A673 (cell line): ENCODE data around the gene LRP8. TPM values are rescaled to one million over a fixed set of nuclear protein-coding genes. Genes with fewer than 3 reads are reported as not detected.

ENCODE experiments used
- BruUV-seq: library from RNA; stranded (reverse); fragments of 400-500 nt; replicated peaks from 2 replicates; lab custom pipeline; 2021; lab: Mats Ljungman, UMichigan
- CTCF ChIA-PET: fragments of 300-600 bp; sonication (Branson Sonifier 250); formaldehyde crosslinking; loops from one replicate; lab custom pipeline; 2022; ENCODE audit warnings: antibody characterized with exemption; lab: Charles Lee
- POLR2A ChIA-PET: fragments of 300-600 bp; sonication (Branson Sonifier 250); formaldehyde crosslinking; loops from one replicate; lab custom pipeline; 2022; ENCODE audit warnings: antibody characterized with exemption; ENCODE audit not compliant: low non-redundant PET; lab: Charles Lee
- DNase-seq: peaks from one replicate; pipeline ENCODE4 v3.0.0-alpha.2; 2015; ENCODE audit warnings: low spot score
- H3K27ac ChIP-seq: fragments of 200-600 bp; sonication (generic); 2 replicates; pipeline ENCODE4 v1.5.1; 2016; ENCODE audit warnings: mixed run types, low read depth, mild to moderate bottlenecking, mixed read lengths, antibody characterized with exemption, low read length; ENCODE audit not compliant: poor library complexity, severe bottlenecking
- H3K27me3 ChIP-seq: fragments of 200-600 bp; sonication (generic); replicated peaks from 2 replicates; pipeline ENCODE4 v1.6.1; 2017; ENCODE audit warnings: mixed run types, low read depth, mild to moderate bottlenecking, mixed read lengths, antibody characterized with exemption, low read length; ENCODE audit not compliant: insufficient read depth, poor library complexity
- H3K36me3 ChIP-seq: fragments of 200-600 bp; sonication (generic); 2 replicates; pipeline ENCODE4 v1.6.1; 2016; ENCODE audit warnings: mixed run types, mild to moderate bottlenecking, mixed read lengths, antibody characterized with exemption, low read length; ENCODE audit not compliant: insufficient read depth, poor library complexity, severe bottlenecking
- H3K4me1 ChIP-seq: fragments of 200-600 bp; sonication (generic); 2 replicates; pipeline ENCODE4 v1.6.1; 2017; ENCODE audit warnings: mixed run types, mild to moderate bottlenecking, mixed read lengths, antibody characterized with exemption, low read length; ENCODE audit not compliant: insufficient read depth, poor library complexity, severe bottlenecking
- H3K4me3 ChIP-seq: fragments of 200-600 bp; sonication (generic); 2 replicates; pipeline ENCODE4 v1.5.1; 2016; ENCODE audit warnings: low read depth, mixed run types, mild to moderate bottlenecking, mixed read lengths, low read length; ENCODE audit not compliant: poor library complexity, severe bottlenecking
- H3K9me3 ChIP-seq: fragments of 200-600 bp; sonication (generic); 2 replicates; pipeline ENCODE4 v1.6.1; 2016; ENCODE audit warnings: mixed run types, low read depth, mild to moderate bottlenecking, mixed read lengths, antibody characterized with exemption, low read length; ENCODE audit not compliant: poor library complexity, severe bottlenecking
- EZH2 ChIP-seq: fragments of 200-600 bp; sonication (generic); IDR thresholded peaks from 2 replicates; pipeline ENCODE4 v1.6.1; 2017; ENCODE audit warnings: borderline replicate concordance, low read depth, mild to moderate bottlenecking, mixed read lengths, antibody characterized with exemption, low read length; ENCODE audit not compliant: poor library complexity, severe bottlenecking
- intact Hi-C: fragments of 100-400 bp; cut with micrococcal nuclease; formaldehyde crosslinking; loops from one replicate; pipeline ENCODE4 v1.10.0; 2022; ENCODE audit not compliant: unreplicated experiment
- total RNA-seq: library from RNA; stranded (reverse); gene quantifications from 2 replicates; pipeline ENCODE4 v1.2.3, GENCODE V29; 2021
- TF ChIP-seq, protein P1 (sequence below): fragments of 300-800, 200-600 bp; sonication (generic); conservative IDR thresholded peaks from 2 replicates; pipeline ENCODE4 v1.5.1; 2017; ENCODE audit warnings: low read depth, mild to moderate bottlenecking, antibody characterized with exemption, low read length, moderate library complexity, mixed read lengths

Gene LRP8
- total RNA-seq, 1 experiment from 2014 or later: 24.7 TPM

DNA sequence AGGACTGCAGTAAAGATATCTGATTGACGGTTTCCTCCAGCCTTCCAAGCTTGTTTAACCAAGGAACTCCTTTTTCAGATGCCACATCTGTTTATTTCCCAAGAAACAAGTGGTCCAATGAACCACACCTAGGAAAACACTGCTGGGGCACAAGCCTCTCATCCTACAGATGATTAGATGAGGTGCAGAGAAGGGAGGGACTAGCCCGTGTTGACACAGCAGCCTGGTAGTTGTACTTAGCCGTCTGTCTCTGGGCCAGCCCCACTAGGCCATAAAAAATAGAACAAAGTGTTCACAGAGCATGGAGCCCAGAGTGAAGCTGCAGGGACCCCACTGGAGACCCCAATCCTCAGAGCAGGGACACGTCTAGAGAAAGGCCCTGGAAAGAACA lies 32.1 kb downstream of the LRP8 start:
- Histone ChIP-seq H3K4me3 (no peak overlapping the region), H3K36me3 (no peaks in the 10 kb centered on the region), H3K27me3 (no peaks in the 10 kb centered on the region), H3K9me3 (no peaks in the 10 kb centered on the region), H3K27ac (no peak overlapping the region), H3K4me1 (no peaks in the 10 kb centered on the region)
- no peak for DNase-seq
- intact Hi-C loops: no loop called here
- POLR2A ChIA-PET: no interaction called here
- BruUV-seq: no TSS peak
- TF ChIP-seq, protein P1, sequence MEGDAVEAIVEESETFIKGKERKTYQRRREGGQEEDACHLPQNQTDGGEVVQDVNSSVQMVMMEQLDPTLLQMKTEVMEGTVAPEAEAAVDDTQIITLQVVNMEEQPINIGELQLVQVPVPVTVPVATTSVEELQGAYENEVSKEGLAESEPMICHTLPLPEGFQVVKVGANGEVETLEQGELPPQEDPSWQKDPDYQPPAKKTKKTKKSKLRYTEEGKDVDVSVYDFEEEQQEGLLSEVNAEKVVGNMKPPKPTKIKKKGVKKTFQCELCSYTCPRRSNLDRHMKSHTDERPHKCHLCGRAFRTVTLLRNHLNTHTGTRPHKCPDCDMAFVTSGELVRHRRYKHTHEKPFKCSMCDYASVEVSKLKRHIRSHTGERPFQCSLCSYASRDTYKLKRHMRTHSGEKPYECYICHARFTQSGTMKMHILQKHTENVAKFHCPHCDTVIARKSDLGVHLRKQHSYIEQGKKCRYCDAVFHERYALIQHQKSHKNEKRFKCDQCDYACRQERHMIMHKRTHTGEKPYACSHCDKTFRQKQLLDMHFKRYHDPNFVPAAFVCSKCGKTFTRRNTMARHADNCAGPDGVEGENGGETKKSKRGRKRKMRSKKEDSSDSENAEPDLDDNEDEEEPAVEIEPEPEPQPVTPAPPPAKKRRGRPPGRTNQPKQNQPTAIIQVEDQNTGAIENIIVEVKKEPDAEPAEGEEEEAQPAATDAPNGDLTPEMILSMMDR: no peak
- no peak for TF ChIP-seq EZH2
- CTCF ChIA-PET: no interaction called here

DNA sequence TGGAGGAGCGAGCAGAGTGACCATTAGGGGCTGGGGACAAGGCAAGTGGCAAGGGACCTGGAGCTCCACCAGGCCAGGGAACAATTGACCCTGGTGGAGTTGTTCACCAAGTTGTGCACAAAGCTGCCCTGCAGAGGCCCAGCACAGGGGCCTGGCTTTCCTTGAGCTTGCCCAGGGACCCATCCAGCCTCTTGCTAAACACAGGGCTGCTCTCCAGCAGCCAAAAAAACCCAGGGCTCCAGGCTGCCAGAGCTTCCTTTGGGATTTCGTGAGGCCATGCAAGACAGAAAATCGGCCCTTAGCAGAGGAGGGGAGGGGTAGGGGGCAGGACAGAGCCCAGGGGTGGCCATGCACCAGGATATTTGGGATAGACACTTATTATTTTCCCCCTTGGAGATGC lies 32.6 kb downstream of the LRP8 start:
- CTCF ChIA-PET: no interaction called here
- intact Hi-C loops: no loop called here
- POLR2A ChIA-PET: interaction anchor here (0.8 kb wide), 1 partner anchor 1376 kb away, joined by 6 read pairs; no protein-coding TSS in a partner anchor
- no peaks in the 10 kb centered on the region for H3K27me3 ChIP-seq
- no peak overlapping the region for H3K4me3 ChIP-seq
- H3K4me1 ChIP-seq: no peaks in the 10 kb centered on the region
- H3K27ac ChIP-seq: no peak overlapping the region
- no peaks in the 10 kb centered on the region for H3K9me3 ChIP-seq
- DNase-seq: no peak
- no peaks in the 10 kb centered on the region for H3K36me3 ChIP-seq
- TF ChIP-seq EZH2: no peak
- TF ChIP-seq, protein P1: no peak
- no TSS peak for BruUV-seq

- H3K27me3 ChIP-seq: no peaks in the 10 kb centered on the region
- TF ChIP-seq EZH2: no peak
- TF ChIP-seq, protein P1: no peak
- CTCF ChIA-PET: no interaction called here
- no peaks in the 10 kb centered on the region for H3K4me1 ChIP-seq
- no peaks in the 10 kb centered on the region for H3K9me3 ChIP-seq
- POLR2A ChIA-PET: interaction anchor here (0.6 to 0.8 kb wide), 2 partner anchors 1006 to 1376 kb away, joined by 6 to 11 read pairs; no protein-coding TSS in a partner anchor
- no TSS peak for BruUV-seq
- intact Hi-C loops: no loop called here
- H3K36me3 ChIP-seq: no peaks in the 10 kb centered on the region
- no peak for DNase-seq
- H3K4me3 ChIP-seq: no peak overlapping the region
- no peak overlapping the region for H3K27ac ChIP-seq
Observed at GRCh38 chr1:53294567-53294966, 33.3 kb downstream of the LRP8 start.
